HFF-Myc (cell line): ENCODE data around the gene PTPRT.

ENCODE experiments used
- DNase-seq: peaks from one replicate; pipeline ENCODE4 v3.0.0-alpha.2; 2011; ENCODE audit warnings: low read depth; ENCODE audit errors: extremely low read depth
- H3K4me3 ChIP-seq: replicated peaks from 2 replicates; pipeline ENCODE4 v1.5.1; 2011; ENCODE audit warnings: low read depth, mild to moderate bottlenecking, control low read depth, low read length
- CTCF ChIP-seq: IDR thresholded peaks from 2 replicates; pipeline ENCODE4 v1.5.1; 2012; ENCODE audit warnings: mild to moderate bottlenecking, low read depth, low read length, control low read depth; ENCODE audit errors: missing control alignments

Gene PTPRT

DNA sequence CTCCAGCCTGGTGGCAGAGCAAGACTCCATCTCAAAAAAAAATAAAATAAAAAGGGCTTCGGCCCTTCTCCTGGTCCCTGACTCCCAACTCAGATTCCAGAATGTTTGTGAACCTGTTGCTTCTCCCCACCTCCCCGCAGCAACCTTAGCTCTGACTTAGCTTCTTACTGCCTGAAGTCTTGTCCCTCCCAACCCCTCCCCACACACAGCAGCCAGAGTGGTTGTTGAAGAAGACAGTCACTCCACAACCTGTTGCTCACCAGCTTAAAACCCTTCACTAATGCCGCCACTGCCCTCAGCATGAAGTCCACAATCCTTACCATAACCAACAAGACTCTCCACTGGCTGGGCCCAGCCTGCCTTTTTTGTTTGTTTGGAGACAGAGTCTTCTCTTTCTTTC, 6.5 kb upstream of the PTPRT start:
- no peak for TF ChIP-seq CTCF
- DNase-seq: no peak
- H3K4me3 ChIP-seq: no peak overlapping the region

DNA sequence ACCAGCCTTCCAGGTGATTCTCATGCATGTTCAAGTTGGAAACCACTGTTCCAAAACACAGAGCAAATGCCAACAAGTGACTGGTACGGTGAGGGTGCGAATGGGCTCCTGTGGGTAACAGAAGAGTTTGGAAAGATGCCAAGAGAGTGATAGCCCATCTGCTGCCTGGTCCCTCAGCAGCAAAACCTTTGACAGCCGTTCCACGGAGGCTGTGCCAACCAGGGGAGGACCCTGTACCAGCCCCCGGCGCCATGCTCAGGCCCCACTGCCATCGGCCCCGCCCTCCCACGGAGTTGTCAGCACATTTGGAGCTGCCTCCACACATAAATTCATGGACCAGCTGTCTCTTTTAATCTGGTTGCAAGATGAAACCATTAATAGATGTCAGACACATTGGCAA, 4.4 kb upstream of the PTPRT start:
- TF ChIP-seq CTCF: no peak
- H3K4me3 ChIP-seq: no peak overlapping the region
- DNase-seq: no peak

GRCh38 chr20:43193443-43193842, 3.7 kb upstream of the PTPRT start:
- DNase-seq: no peak
- no peak for TF ChIP-seq CTCF
- no peak overlapping the region for H3K4me3 ChIP-seq

- no peak for DNase-seq
- peak; percentile 53 for TF ChIP-seq CTCF
Measured at GRCh38 chr20:43191946-43192863, 2.5 kb upstream of the PTPRT start.

DNA sequence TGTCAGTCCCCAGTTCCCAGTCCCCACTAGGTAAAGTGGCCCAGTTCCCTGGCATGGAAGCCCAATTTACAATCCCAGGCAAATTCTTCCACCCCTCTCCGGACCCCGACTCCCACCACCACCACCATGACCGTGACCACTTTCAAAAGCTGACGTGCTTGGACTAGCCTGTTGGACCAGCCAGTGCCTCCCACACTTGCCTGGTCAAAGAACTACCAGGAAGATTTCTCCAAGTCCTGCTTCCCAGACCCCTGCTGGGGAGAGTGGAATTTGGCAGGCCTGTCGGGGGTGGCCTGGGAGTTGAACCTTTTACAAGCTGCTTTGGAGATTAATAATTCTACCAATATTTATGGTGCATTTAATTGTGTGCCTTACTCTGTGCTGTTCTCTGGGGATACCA, 1.4 kb upstream of the PTPRT start:
- no peak overlapping the region for H3K4me3 ChIP-seq
- no peak for TF ChIP-seq CTCF
- DNase-seq: no peak

More at GRCh38 chr20:43191946-43192863, 2.5 kb upstream of the PTPRT start:
- H3K4me3 ChIP-seq: no peak overlapping the region

GRCh38 chr20:43190332-43190953, 737 bp upstream of the PTPRT start:
- no peak for TF ChIP-seq CTCF
- H3K4me3 ChIP-seq: no peak overlapping the region
- no peak for DNase-seq
